Activated CD4-positive, alpha-beta T cell treated with anti-CD3 and anti-CD28 coated beads for 48 hours (primary cell): ENCODE results near the gene ECE1.
"Not testable (repeated sequence)": the region's sequence is repeated elsewhere in the genome, so short reads cannot be mapped to it uniquely, and the experiment has no call there.

ENCODE experiments used
- DNase-seq: peaks from one replicate; pipeline ENCODE4 v3.0.0-alpha.2; 2020

ECE1 gene

GRCh38 chr1:21216835-21217811 lies 73.1 kb downstream of the ECE1 start:
- peak; percentile 86 for DNase-seq

GRCh38 chr1:21212126-21212525 lies 78.1 kb downstream of the ECE1 start:
- no peak for DNase-seq

- DNase-seq = not testable (repeated sequence)
Observed at GRCh38 chr1:21208137-21208700, 82.0 kb downstream of the ECE1 start.

- DNase-seq = no peak
Observed at GRCh38 chr1:21206117-21206516, 84.1 kb downstream of the ECE1 start.

- DNase-seq = no peak
Observed at GRCh38 chr1:21205416-21205815, 84.8 kb downstream of the ECE1 start.

- DNase-seq = no peak
Observed at GRCh38 chr1:21201650-21202049, 88.6 kb downstream of the ECE1 start.

GRCh38 chr1:21201238-21201637 lies 89.0 kb downstream of the ECE1 start:
- DNase-seq = not testable (repeated sequence)

GRCh38 chr1:21200767-21201166 lies 89.5 kb downstream of the ECE1 start:
- DNase-seq = no peak

- no peak for DNase-seq
Observed at GRCh38 chr1:21198929-21199328, 91.3 kb downstream of the ECE1 start.

- DNase-seq = no peak
Observed at GRCh38 chr1:21192871-21193270, 97.4 kb downstream of the ECE1 start.

- DNase-seq = no peak
Observed at GRCh38 chr1:21192284-21192683, 98.0 kb downstream of the ECE1 start.

GRCh38 chr1:21190771-21191170 lies 99.5 kb downstream of the ECE1 start:
- not testable (repeated sequence) for DNase-seq

- DNase-seq = no peak
Observed at GRCh38 chr1:21189906-21190500, 100.3 kb downstream of the ECE1 start.

- no peak for DNase-seq
Observed at GRCh38 chr1:21189421-21189820, 100.8 kb downstream of the ECE1 start.

GRCh38 chr1:21188235-21188634 lies 102.0 kb downstream of the ECE1 start:
- DNase-seq = no peak

- no peak for DNase-seq
Observed at GRCh38 chr1:21185221-21185731, 105.0 kb downstream of the ECE1 start.

- no peak for DNase-seq
Observed at GRCh38 chr1:21184276-21184675, 106.0 kb downstream of the ECE1 start.

GRCh38 chr1:21182181-21182731 lies 108.0 kb downstream of the ECE1 start:
- DNase-seq = no peak

- not testable (repeated sequence) for DNase-seq
Observed at GRCh38 chr1:21178271-21178670, 112.0 kb downstream of the ECE1 start.

- DNase-seq = peak; percentile 100
Observed at GRCh38 chr1:21176586-21177555, 113.4 kb downstream of the ECE1 start, which contains the start of gene EIF4G3. Gene EIF4G3 (minus strand): TSS chr1:21176897. CDS start chr1:21002742, 174,155 bp downstream.

- peak; percentile 52 for DNase-seq
Observed at GRCh38 chr1:21175670-21176581, 114.3 kb downstream of the ECE1 start.
